ENCODE results near the gene TAOK2. TPM values are rescaled to one million over a fixed set of nuclear protein-coding genes. Genes with fewer than 3 reads are reported as not detected.

The TAOK2 gene
- total and polyA plus RNA-seq, 2 of the 4 experiments (the other 2 are of a cell fraction): 23.0 to 31.7 TPM

GRCh38 chr16:29978081-29978480, 4.4 kb downstream of the TAOK2 start:
- Histone ChIP-seq H2BK5ac (ENCODE audit: low read depth, low read length, poor library complexity, severe bottlenecking) (no peak overlapping the region), H3K9me1 (ENCODE audit: insufficient read depth, low read length) (peaks cover 28% of the 10 kb centered on the region), H3K9ac (ENCODE audit: low read depth, low read length) (no peak overlapping the region), H2BK20ac (ENCODE audit: low read depth, low read length) (no peak overlapping the region), H3K4me2 (ENCODE audit: low read depth, low read length) (no peak overlapping the region), H3K4ac (ENCODE audit: low read depth, low read length) (no peak overlapping the region), H2AK5ac (ENCODE audit: low read depth, low read length) (no peak overlapping the region), H3K36me3 (ENCODE audit: control insufficient read depth, insufficient read depth, low read length) (peaks cover 43% of the 10 kb centered on the region), H2AK9ac (replicated peaks; ENCODE audit: low read depth, low read length, poor library complexity) (no peak overlapping the region), H3K23ac (ENCODE audit: low read depth, low read length) (no peak overlapping the region), H2BK120ac (ENCODE audit: low read depth, low read length) (no peak overlapping the region), H4K91ac (ENCODE audit: insufficient read depth, low read depth, low read length) (no peak overlapping the region), H3K27ac (ENCODE audit: insufficient read depth, low read length) (no peak overlapping the region), H2BK15ac (ENCODE audit: low read depth, low read length) (no peak overlapping the region), H3K4me1 (ENCODE audit: control insufficient read depth, insufficient read depth, low read length) (peaks cover 13% of the 10 kb centered on the region; the same call in 1 of the 2 replicates), H3K18ac (ENCODE audit: low read depth, low read length) (no peak overlapping the region), H4K20me1 (ENCODE audit: insufficient read depth, low read length) (peaks cover 44% of the 10 kb centered on the region), H3K56ac (ENCODE audit: extremely low read depth, insufficient read depth, low read length) (no peak overlapping the region), H3K9me3 (ENCODE audit: control insufficient read depth, insufficient read depth, low read length) (no peaks in the 10 kb centered on the region), H3K4me3 (ENCODE audit: insufficient read depth, low read depth, low read length) (no peak overlapping the region), H3K79me1 (ENCODE audit: low read depth in 1 of 2, low read length in 2 of 2) (peaks cover 11 to 71% of the 10 kb centered on the region in 2 experiments), H2AFZ (replicated peaks; ENCODE audit: low read length, poor library complexity) (no peak overlapping the region), H4K8ac (ENCODE audit: low read depth in 2 of 2, low read length in 2 of 2) (no peak overlapping the region), H4K5ac (ENCODE audit: low read depth, low read length) (no peak overlapping the region), H3K14ac (replicated peaks; ENCODE audit: low read depth, low read length) (no peak overlapping the region), H3K27me3 (ENCODE audit: control insufficient read depth, insufficient read depth, low read length) (no peaks in the 10 kb centered on the region)
- dilution Hi-C loops (cut with HindIII; ENCODE audit: low sequenced_read_pairs, unreplicated experiment) (no loop called here), in situ Hi-C loops (cut with MboI; ENCODE audit: low sequenced_read_pairs) (no loop called here), intact Hi-C loops (cut with micrococcal nuclease) (no loop called here)
- 96% methylated on average over 5 of the region's 9 CpGs; no CpG with 5 or more reads in 1 of the 2 experiments for WGBS, 2 experiments (ENCODE audit: extremely low coverage in 2 of 2, insufficient read length in 1 of 2)
- ChIA-PET POLR2A (ENCODE audit: unreplicated experiment) (no interaction called here), CTCF (no interaction called here)
- no peak for TF ChIP-seq NFE2L2 (IDR thresholded peaks at IDR 0.05; ENCODE audit: low read depth, low read length)
- no peak for TF ChIP-seq POLR2A (IDR thresholded peaks at IDR 0.05; ENCODE audit: low read depth, low read length)
- TF ChIP-seq CTCF (conservative IDR thresholded peaks at IDR 0.05; ENCODE audit: low read depth, low read length): no peak
- BruUV-seq (replicated peaks): no TSS peak
- DNase-seq (no peak), ATAC-seq (ENCODE audit: low read depth) (no peak)
